T-helper 2 cell treated with Interferon-gamma antibody and Interleukin-4, amounts not matched to agents 5 μg/mL and 100 μg/mL, for 36 hours (primary cell): Measurements from ENCODE around the gene CD79A.
A peak's percentile ranks its signal among the peaks of the same experiment; 100 is the strongest.
"Not testable (repeated sequence)": the region's sequence is repeated elsewhere in the genome, so short reads cannot be mapped to it uniquely, and the experiment has no call there.

ENCODE experiments used
- DNase-seq: peaks from one replicate; pipeline ENCODE4 v3.0.0; 2021; ENCODE audit warnings: low spot score
- H3K27ac Mint-ChIP-seq: one replicate; pipeline ENCODE4 v1.8.0; 2021; ENCODE audit warnings: mild to moderate bottlenecking, mixed read lengths
- H3K27me3 Mint-ChIP-seq: one replicate; pipeline ENCODE4 v1.8.0; 2021; ENCODE audit warnings: low read depth, mixed read lengths
- H3K36me3 Mint-ChIP-seq: one replicate; pipeline ENCODE4 v1.8.0; 2021; ENCODE audit warnings: low read depth, mixed read lengths
- H3K4me1 Mint-ChIP-seq: one replicate; pipeline ENCODE4 v1.8.0; 2021; ENCODE audit warnings: low read depth, mixed read lengths
- H3K4me3 Mint-ChIP-seq: one replicate; pipeline ENCODE4 v1.8.0; 2022; ENCODE audit warnings: mild to moderate bottlenecking, moderate library complexity, mixed read lengths
- H3K9me3 Mint-ChIP-seq: one replicate; pipeline ENCODE4 v1.8.0; 2021; ENCODE audit warnings: mixed read lengths

The CD79A gene

DNA sequence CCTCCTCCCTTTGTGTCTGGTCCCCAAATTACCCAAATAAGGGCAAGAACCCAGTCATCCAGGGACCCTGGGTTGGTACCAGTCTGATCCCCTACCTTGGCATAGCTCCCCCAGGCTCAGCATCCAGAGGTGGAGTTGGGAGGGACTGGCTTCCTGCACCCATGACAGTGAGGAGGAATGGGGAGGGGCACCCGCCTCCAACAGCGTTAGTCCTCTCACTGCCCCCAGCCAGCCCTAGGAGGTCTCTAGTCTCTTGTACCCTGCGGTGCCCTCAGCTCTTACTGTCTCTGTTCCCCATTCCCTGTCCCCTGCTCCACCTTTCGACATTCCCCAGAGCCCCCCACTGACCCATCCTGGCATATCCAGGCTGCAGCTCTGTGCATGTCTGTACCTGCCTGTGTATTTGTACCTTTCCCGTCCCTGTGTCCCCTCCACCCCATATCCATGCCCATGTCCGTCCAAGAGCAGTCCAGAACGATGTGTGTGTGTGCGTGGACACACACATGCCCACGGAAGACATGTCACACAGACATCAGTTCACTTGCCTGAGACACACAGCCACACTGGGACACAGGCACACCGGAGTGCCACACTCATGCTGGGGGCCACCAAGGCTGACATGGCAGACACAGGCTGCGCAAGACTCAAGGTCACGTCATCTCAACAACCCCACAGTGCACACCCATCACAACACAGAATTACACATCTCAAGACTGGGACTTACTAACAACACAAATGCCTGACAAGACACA is 33.3 kb downstream of the CD79A start:
- no peak overlapping the region for H3K27ac Mint-ChIP-seq
- peaks cover 36% of the 10 kb centered on the region for H3K36me3 Mint-ChIP-seq
- no peaks in the 10 kb centered on the region for H3K9me3 Mint-ChIP-seq
- H3K27me3 Mint-ChIP-seq: peaks cover 33% of the 10 kb centered on the region
- H3K4me3 Mint-ChIP-seq: no peak overlapping the region
- H3K4me1 Mint-ChIP-seq: peaks cover 5% of the 10 kb centered on the region
- DNase-seq: no peak

DNA sequence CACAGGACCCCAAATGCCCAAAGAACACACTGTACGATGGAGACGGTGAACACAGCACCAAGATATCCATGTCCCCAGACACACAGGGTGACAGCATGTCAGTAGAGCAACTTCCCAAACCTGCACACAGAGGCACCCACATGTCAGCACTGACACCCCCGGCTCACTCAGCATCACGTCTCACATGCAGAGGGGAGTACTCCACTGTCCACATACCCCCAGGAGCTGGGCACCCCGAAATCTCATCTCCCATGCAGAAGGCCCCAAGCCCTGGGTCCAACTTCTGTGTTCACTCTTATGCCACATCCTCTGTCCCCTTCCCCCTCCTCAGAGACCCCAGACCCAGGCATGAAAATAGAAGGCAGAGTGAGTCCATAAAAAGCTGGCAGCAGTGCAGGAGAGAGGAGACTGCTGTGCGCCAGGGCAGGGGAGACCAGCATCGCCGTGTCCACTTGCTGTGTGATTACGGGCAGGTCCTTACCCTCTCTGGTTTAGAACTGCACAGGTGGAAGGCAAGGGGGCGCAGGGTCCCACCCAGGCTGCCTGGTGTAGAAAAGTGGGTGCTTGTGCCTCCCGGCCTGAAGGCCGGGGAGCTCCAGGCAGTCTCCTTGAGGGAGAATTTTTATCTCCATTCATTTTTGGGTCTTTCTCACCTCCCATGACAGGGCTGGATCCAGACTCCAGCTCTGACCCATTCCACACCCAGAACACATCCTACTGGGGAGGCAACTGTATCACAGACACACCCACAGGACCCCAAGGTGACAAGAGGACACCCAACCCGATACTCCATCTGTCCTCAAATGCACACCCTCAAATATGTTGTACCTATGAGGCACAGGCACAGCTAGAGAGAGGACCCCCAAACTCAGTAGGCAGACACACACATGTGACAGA is 34.2 kb downstream of the CD79A start:
- Mint-ChIP-seq H3K36me3 (peaks cover 30% of the 10 kb centered on the region), H3K27ac (peak overlapping the region; percentile 24), H3K4me3 (no peak overlapping the region), H3K27me3 (peaks cover 33% of the 10 kb centered on the region), H3K9me3 (no peaks in the 10 kb centered on the region), H3K4me1 (peaks cover 2% of the 10 kb centered on the region)
- DNase-seq: no peak

DNA sequence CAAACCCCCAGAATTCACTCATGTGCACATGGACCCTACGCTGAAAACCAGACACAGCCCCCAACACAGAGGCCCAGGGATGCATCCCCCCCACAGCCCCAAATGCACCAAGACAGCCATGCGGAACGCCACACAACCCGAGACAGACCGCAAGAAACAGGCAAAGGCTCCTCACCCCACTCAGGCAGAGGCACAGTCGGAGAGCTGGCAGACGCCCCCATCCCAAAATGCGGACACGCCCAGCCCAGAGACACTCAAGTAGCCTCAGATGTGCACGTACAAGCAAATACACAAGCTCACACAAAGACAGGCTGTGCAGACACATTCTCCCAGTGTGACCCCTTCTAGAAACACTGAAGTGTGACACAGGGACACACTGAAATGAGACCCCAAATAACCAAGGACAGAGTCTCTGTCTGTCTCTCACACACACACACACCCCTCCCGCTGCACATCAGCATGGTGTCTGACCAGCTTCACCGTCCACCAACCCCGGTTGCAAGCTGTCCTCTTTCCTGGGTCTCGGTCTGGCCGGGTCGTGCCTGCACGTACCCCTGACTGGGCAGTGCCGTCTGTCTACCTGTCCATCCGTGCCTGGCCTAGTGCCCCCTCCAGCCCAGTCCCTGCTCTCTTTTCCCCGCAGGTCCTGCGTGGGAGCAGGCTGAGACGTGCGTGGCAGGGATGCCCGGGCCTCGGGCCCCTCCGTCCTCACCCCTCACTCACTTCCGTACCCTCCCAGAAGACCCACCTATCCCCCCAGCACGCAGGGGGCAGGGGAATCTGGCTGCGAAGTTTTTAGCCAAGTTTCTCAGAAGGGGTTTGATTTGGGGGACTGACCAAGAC is 35.0 kb downstream of the CD79A start:
- no peak for DNase-seq
- Mint-ChIP-seq H3K9me3 (no peaks in the 10 kb centered on the region), H3K4me3 (no peak overlapping the region), H3K36me3 (peaks cover 25% of the 10 kb centered on the region), H3K4me1 (no peaks in the 10 kb centered on the region), H3K27me3 (peaks cover 33% of the 10 kb centered on the region), H3K27ac (no peak overlapping the region)

DNA sequence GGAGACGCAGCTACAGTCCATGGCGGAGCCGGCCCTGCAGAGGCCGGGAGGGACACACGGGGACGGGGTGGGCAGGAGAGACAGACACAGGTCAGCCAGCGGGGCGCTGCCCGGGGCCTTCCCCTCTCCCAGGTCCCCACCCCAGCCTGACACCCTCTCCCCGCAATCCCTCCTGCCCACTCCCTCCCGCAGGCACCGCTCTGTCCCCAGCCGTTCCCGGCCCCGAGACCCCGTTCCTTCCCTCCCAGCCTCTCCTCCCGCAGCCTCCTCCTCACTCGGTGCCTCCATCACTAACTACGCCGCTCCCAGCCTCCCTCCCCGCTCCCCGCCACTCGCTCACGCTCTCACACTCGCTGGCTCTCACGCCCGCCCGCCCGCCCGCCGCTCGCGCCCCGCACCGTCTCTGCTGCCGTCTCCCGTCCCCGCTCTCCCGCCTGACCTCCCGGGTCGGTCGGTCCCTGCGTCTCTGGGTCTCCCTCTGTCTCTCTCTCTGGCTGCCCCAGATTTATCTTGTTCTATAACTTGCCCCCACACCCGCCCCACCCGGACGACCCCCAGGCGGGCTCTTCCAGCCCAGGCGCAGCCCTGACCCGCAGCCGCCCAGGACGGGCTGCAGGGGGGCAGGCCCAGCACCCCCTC is 35.9 kb downstream of the CD79A start:
- H3K27me3 Mint-ChIP-seq: peaks cover 33% of the 10 kb centered on the region
- H3K4me3 Mint-ChIP-seq: no peak overlapping the region
- no peaks in the 10 kb centered on the region for H3K9me3 Mint-ChIP-seq
- no peaks in the 10 kb centered on the region for H3K4me1 Mint-ChIP-seq
- peaks cover 22% of the 10 kb centered on the region for H3K36me3 Mint-ChIP-seq
- no peak overlapping the region for H3K27ac Mint-ChIP-seq
- no peak for DNase-seq

DNA sequence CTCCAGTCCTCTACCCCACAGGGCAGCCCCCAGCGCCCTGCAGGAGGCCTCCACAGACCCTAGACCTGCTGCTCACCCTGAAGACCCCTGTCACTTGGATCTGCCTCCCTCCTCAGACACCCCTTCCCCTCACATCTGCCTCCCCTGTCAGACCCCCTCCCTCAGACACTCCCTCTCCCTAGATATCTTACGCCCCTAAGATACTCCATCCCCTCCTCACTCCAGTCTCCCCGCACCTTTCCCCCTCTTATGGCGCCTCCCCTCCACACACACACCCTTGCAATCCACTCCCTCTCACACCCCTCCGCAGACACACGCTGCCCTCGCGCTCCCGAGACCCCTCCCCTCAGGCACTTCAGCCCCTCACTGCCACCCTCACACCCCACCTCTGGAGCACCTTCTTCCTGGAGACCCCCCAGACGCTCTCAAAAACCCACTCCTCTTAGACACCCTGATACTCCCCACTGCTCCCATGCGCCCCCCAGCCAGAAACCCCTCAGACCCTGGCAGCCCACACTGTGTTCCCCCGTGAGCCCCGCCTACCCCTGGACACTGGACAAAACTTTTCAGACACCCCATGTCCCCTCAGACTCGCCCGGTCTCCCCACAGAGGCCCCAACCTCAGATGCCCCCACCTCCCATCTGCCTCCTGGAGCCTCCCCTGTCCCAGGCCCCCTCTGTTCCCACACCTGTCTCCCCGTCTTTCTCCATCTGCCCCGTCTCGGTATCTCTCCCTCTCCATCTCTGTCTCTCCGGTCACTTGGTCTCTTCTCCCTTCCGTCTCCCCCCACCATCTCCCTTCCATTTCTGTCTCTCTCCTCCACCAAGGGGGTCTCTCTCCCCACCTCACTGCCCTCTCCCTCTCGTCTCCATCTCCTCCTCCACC is 36.7 kb downstream of the CD79A start:
- Mint-ChIP-seq H3K36me3 (peaks cover 20% of the 10 kb centered on the region), H3K27ac (peak overlapping the region; percentile 5), H3K4me1 (no peaks in the 10 kb centered on the region), H3K4me3 (no peak overlapping the region), H3K9me3 (no peaks in the 10 kb centered on the region), H3K27me3 (peaks cover 33% of the 10 kb centered on the region)
- DNase-seq: no peak

DNA sequence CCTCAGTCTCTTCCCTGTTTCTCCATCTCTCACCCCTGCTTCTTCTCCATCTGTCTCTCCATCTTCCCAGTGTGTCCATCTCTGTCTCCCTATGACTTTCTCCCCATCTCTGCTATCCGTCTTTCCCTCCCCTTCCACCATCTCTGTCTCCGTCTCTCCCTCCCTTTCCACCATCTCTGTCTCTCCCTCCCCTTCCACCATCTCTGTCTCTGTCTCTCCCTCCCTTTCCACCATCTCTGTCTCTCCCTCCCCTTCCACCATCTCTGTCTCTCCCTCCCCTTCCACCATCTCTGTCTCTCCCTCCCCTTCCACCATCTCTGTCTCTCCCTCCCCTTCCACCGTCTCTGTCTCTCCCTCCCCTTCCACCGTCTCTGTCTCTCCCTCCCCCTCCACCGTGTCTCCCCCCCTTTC is 37.4 kb downstream of the CD79A start:
- H3K27me3 Mint-ChIP-seq: peaks cover 33% of the 10 kb centered on the region
- peaks cover 15% of the 10 kb centered on the region for H3K36me3 Mint-ChIP-seq
- H3K9me3 Mint-ChIP-seq, H3K4me1 Mint-ChIP-seq, H3K27ac Mint-ChIP-seq, H3K4me3 Mint-ChIP-seq, DNase-seq: not testable (repeated sequence)

DNA sequence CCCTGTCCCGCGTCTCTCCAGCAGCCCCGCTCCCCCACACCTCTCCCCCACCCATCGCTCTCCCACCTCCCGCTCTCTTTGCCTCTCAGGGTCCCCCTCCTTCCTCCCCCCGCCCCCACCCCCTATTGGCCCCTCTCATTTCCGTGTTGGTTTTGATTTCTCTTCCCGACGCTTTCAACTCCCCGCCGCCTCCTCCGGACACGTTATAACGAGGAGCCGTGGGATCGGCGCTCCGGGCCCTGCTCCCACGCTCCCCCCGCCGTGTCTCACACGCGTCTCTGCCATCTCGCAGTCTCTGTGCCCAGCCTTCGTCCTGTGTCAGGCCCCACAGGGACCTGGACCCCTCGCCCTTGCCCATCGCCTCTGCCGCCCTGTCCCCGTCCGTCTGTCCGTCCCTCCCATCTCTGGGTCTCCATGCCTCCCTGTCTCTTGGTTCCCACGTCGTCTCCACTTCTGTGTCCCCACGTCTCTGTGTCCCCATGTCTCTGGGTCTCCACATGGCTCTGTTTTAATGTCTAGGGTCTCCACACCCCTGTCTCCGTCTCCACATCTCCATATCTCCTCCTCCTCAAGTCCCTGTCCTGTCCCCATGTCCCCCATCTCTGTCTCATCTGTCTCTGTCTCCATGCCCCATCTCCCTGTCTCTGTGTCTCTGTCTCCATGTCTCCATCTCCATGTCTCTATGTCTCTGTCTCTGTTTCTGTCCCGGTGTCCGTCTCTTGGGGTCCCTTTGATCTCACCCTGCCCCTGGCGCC is 38.1 kb downstream of the CD79A start:
- H3K27me3 Mint-ChIP-seq: peaks cover 33% of the 10 kb centered on the region
- H3K4me3 Mint-ChIP-seq: no peak overlapping the region
- H3K9me3 Mint-ChIP-seq: no peaks in the 10 kb centered on the region
- no peak for DNase-seq
- H3K36me3 Mint-ChIP-seq: peaks cover 12% of the 10 kb centered on the region
- no peak overlapping the region for H3K27ac Mint-ChIP-seq
- no peaks in the 10 kb centered on the region for H3K4me1 Mint-ChIP-seq

DNA sequence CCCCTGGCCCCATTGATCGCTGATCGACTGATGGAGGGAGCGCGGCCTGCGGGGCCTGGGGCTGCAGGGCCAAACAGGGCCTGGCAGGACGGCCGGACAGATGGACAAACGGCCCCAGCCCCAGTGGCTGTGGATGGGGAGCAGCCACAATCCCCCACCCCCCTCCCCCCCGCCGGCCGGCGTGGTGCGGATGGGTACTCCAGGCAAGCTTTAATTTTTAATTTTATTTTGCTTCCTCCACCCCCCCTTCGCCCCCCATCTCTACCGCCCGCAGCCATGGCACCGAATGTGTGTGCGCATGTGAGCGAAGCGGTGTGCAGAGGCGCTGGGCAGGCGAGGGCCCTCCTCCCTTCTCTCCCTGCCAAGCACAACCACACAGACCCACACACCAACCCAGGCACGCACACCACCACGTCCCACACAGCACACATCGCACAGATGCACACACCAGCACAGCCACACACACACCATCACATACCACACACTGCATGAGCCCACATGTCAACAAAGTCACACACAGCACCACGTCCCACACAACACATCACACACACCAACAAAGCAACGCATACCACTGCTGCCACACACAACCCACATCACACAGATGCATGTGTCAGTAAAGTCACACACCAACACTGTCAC is 38.8 kb downstream of the CD79A start:
- Mint-ChIP-seq H3K36me3 (peaks cover 5% of the 10 kb centered on the region), H3K4me1 (no peaks in the 10 kb centered on the region), H3K9me3 (no peaks in the 10 kb centered on the region), H3K27me3 (peaks cover 29% of the 10 kb centered on the region), H3K4me3 (no peak overlapping the region), H3K27ac (no peak overlapping the region)
- DNase-seq: no peak

DNA sequence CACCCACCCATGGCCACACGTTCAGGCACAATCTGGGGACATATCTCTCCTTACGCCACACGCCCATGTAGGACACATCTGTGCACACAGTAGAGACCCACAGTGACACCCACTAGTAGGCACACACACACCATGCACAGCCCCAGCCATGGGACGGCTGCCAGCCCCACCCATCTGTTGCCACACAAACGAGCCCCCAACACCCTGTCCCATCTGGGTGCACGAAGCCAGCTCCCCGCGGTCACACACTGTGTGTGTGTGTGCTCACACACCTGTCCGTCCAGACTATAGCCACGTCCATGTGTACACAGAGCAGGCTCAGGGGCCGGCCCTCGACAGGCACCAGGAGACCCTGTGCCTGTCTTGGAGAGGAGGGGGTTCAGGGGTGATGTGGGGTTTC is 40.6 kb downstream of the CD79A start:
- peaks cover 22% of the 10 kb centered on the region for H3K27me3 Mint-ChIP-seq
- peaks cover 6% of the 10 kb centered on the region for H3K4me1 Mint-ChIP-seq
- no peaks in the 10 kb centered on the region for H3K36me3 Mint-ChIP-seq
- H3K4me3 Mint-ChIP-seq: no peak overlapping the region
- H3K27ac Mint-ChIP-seq: no peak overlapping the region
- no peak for DNase-seq
- no peaks in the 10 kb centered on the region for H3K9me3 Mint-ChIP-seq

DNA sequence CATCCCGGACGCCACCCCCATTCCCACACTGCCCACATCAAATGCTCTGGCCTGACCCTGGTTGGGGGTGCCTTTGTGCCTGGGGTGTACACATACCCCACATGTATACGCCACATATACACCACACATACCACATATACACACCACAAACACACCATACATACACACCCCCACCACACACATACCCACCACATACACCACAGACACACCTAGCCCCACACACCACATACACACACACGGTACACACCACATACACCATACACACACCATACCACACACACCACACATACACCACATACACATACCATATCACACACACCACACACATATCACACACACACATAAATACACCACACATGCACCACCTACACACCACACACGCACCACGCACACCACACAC is 41.0 kb downstream of the CD79A start:
- Mint-ChIP-seq H3K4me1 (peaks cover 7% of the 10 kb centered on the region), H3K27me3 (peaks cover 23% of the 10 kb centered on the region), H3K9me3 (no peaks in the 10 kb centered on the region), H3K4me3 (no peak overlapping the region), H3K27ac (no peak overlapping the region), H3K36me3 (no peaks in the 10 kb centered on the region)
- no peak for DNase-seq

DNA sequence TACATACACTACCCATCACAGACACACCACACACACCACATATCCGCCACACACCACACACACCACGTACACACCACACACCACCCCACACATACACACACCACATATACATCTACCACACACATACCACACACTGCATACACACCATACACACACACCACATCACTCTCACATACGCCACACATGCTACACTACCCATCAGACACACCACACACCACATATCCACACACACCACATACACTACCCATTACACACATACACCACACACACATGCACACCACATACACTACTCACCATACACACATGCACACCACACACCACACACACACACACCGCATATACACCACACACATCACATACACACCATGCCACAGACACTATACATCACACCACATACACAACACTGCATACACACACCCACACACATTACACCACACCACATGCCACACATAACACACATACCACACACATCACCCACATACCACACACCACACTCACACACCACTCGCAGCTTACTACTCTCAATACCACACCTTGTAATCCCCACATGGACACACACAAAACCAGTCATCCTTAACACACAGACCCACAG is 41.7 kb downstream of the CD79A start:
- DNase-seq: no peak
- Mint-ChIP-seq H3K9me3 (no peaks in the 10 kb centered on the region), H3K4me1 (peaks cover 11% of the 10 kb centered on the region), H3K4me3 (no peak overlapping the region), H3K27ac (no peak overlapping the region), H3K27me3 (peaks cover 22% of the 10 kb centered on the region), H3K36me3 (no peaks in the 10 kb centered on the region)
